Measurements from ENCODE around the gene HNRNPD. TPM values are rescaled to one million over a fixed set of nuclear protein-coding genes. Genes with fewer than 3 reads are reported as not detected.

HNRNPD gene
- total and polyA plus RNA-seq, 2 experiments from 2014 or later = 245 to 768 TPM

DNA sequence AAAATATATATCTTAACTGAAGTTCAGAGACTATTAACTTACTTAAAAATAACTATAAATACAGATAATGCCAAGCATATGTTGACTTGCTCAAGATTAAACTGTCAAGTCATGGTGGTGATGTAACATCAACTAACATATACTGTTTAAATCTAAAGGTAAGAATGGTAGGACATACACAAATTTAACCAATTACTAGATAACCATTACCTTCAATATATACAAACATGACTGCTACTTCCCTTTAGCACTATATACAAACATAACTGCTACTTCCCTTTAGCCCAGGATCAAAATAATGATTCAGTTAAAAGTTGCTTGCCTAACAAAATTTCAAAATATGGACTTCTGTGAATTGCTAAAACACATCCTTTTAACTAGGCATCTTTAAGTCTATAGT lies 14.9 kb downstream of the HNRNPD start (continued):
- TF ChIP-seq, protein P1, sequence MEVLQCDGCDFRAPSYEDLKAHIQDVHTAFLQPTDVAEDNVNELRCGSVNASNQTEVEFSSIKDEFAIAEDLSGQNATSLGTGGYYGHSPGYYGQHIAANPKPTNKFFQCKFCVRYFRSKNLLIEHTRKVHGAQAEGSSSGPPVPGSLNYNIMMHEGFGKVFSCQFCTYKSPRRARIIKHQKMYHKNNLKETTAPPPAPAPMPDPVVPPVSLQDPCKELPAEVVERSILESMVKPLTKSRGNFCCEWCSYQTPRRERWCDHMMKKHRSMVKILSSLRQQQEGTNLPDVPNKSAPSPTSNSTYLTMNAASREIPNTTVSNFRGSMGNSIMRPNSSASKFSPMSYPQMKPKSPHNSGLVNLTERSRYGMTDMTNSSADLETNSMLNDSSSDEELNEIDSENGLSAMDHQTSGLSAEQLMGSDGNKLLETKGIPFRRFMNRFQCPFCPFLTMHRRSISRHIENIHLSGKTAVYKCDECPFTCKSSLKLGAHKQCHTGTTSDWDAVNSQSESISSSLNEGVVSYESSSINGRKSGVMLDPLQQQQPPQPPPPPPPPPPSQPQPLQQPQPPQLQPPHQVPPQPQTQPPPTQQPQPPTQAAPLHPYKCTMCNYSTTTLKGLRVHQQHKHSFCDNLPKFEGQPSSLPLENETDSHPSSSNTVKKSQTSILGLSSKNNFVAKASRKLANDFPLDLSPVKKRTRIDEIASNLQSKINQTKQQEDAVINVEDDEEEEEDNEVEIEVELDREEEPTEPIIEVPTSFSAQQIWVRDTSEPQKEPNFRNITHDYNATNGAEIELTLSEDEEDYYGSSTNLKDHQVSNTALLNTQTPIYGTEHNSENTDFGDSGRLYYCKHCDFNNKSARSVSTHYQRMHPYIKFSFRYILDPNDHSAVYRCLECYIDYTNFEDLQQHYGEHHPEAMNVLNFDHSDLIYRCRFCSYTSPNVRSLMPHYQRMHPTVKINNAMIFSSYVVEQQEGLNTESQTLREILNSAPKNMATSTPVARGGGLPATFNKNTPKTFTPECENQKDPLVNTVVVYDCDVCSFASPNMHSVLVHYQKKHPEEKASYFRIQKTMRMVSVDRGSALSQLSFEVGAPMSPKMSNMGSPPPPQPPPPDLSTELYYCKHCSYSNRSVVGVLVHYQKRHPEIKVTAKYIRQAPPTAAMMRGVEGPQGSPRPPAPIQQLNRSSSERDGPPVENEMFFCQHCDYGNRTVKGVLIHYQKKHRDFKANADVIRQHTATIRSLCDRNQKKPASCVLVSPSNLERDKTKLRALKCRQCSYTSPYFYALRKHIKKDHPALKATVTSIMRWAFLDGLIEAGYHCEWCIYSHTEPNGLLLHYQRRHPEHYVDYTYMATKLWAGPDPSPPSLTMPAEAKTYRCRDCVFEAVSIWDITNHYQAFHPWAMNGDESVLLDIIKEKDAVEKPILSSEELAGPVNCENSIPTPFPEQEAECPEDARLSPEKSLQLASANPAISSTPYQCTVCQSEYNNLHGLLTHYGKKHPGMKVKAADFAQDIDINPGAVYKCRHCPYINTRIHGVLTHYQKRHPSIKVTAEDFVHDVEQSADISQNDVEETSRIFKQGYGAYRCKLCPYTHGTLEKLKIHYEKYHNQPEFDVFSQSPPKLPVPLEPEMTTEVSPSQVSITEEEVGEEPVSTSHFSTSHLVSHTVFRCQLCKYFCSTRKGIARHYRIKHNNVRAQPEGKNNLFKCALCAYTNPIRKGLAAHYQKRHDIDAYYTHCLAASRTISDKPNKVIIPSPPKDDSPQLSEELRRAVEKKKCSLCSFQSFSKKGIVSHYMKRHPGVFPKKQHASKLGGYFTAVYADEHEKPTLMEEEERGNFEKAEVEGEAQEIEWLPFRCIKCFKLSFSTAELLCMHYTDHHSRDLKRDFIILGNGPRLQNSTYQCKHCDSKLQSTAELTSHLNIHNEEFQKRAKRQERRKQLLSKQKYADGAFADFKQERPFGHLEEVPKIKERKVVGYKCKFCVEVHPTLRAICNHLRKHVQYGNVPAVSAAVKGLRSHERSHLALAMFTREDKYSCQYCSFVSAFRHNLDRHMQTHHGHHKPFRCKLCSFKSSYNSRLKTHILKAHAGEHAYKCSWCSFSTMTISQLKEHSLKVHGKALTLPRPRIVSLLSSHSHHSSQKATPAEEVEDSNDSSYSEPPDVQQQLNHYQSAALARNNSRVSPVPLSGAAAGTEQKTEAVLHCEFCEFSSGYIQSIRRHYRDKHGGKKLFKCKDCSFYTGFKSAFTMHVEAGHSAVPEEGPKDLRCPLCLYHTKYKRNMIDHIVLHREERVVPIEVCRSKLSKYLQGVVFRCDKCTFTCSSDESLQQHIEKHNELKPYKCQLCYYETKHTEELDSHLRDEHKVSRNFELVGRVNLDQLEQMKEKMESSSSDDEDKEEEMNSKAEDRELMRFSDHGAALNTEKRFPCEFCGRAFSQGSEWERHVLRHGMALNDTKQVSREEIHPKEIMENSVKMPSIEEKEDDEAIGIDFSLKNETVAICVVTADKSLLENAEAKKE (CRISPR knock-in tag; IDR thresholded peaks at IDR 0.05) = no peak
- TF ChIP-seq, protein P2, sequence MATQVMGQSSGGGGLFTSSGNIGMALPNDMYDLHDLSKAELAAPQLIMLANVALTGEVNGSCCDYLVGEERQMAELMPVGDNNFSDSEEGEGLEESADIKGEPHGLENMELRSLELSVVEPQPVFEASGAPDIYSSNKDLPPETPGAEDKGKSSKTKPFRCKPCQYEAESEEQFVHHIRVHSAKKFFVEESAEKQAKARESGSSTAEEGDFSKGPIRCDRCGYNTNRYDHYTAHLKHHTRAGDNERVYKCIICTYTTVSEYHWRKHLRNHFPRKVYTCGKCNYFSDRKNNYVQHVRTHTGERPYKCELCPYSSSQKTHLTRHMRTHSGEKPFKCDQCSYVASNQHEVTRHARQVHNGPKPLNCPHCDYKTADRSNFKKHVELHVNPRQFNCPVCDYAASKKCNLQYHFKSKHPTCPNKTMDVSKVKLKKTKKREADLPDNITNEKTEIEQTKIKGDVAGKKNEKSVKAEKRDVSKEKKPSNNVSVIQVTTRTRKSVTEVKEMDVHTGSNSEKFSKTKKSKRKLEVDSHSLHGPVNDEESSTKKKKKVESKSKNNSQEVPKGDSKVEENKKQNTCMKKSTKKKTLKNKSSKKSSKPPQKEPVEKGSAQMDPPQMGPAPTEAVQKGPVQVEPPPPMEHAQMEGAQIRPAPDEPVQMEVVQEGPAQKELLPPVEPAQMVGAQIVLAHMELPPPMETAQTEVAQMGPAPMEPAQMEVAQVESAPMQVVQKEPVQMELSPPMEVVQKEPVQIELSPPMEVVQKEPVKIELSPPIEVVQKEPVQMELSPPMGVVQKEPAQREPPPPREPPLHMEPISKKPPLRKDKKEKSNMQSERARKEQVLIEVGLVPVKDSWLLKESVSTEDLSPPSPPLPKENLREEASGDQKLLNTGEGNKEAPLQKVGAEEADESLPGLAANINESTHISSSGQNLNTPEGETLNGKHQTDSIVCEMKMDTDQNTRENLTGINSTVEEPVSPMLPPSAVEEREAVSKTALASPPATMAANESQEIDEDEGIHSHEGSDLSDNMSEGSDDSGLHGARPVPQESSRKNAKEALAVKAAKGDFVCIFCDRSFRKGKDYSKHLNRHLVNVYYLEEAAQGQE (IDR thresholded peaks at IDR 0.05; ENCODE audit: unreplicated experiment) = no peak
- no peak for TF ChIP-seq NANOG (IDR thresholded peaks at IDR 0.05; ENCODE audit: borderline replicate concordance)
- TF ChIP-seq POLR2AphosphoS5 (IDR thresholded peaks at IDR 0.05; ENCODE audit: low read depth) = no peak
- TF ChIP-seq ZNF114 (CRISPR knock-in tag; IDR thresholded peaks at IDR 0.05) = no peak
- TF ChIP-seq STAT1 (IDR thresholded peaks at IDR 0.05; ENCODE audit: unreplicated experiment) = no peak
- TF ChIP-seq CREB1 (CRISPR knock-in tag; IDR thresholded peaks at IDR 0.05; ENCODE audit: low read depth) = no peak
- TF ChIP-seq JUNB (IDR thresholded peaks at IDR 0.05; ENCODE audit: unreplicated experiment) = no peak
- no peak for TF ChIP-seq CTCF (conservative IDR thresholded peaks at IDR 0.05; ENCODE audit: low read depth in 2 of 2)

All from GM23338 (cell line).